ENCODE results near the gene SOD3.

DNA sequence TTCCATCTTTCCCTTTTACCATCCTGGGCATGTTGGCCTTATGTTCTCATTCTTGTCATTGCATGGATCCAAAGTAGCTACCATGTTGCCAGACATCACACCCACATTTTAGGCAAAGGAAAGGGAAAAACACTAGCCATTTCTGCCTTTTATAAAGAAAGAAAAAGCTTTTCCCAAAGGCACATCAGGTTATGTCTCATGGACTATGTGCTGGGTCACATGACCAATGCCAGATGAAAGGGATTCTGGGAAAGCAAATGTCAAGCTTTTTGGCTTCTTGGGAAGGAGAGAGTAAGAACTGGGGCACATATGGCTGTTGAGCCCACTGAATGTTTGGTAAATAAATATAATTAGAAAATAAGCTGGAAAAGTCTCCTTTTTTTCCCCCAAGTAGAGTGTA, 4.3 kb upstream of the SOD3 start:
- TF ChIP-seq, protein P1, sequence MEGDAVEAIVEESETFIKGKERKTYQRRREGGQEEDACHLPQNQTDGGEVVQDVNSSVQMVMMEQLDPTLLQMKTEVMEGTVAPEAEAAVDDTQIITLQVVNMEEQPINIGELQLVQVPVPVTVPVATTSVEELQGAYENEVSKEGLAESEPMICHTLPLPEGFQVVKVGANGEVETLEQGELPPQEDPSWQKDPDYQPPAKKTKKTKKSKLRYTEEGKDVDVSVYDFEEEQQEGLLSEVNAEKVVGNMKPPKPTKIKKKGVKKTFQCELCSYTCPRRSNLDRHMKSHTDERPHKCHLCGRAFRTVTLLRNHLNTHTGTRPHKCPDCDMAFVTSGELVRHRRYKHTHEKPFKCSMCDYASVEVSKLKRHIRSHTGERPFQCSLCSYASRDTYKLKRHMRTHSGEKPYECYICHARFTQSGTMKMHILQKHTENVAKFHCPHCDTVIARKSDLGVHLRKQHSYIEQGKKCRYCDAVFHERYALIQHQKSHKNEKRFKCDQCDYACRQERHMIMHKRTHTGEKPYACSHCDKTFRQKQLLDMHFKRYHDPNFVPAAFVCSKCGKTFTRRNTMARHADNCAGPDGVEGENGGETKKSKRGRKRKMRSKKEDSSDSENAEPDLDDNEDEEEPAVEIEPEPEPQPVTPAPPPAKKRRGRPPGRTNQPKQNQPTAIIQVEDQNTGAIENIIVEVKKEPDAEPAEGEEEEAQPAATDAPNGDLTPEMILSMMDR (IDR thresholded peaks at IDR 0.05), result no peak
- no peak for TF ChIP-seq POLR2A (IDR thresholded peaks at IDR 0.05)
